CD4-positive, alpha-beta T cell treated with Interleukin-6 at 100 ng/mL for 8 hours (primary cell): ENCODE data around the gene OR52L1.

ENCODE experiments used
- DNase-seq: peaks from one replicate; pipeline ENCODE4 v3.0.0-alpha.2; 2020; ENCODE audit warnings: mixed read lengths, low spot score

Gene OR52L1

DNA sequence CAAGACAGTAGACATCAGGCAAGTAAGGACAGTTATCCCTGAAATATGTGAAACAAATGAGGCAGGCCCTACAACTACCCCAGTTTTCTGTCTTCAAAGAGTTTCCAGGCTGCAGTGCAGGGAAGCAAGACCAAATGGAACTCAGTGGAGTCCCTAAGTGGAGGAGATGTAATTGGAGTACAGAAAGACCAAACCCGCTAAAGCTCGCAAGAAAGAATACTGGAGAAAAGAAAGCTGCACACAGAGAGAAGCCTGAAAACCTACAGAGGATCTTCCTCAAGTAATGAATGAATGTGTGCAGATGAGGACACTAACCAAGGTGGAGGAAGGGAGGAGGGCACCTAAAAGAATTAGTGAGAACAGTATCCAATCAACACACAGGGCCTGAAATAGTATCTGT is 46.0 kb downstream of the OR52L1 start:
- no peak for DNase-seq

DNA sequence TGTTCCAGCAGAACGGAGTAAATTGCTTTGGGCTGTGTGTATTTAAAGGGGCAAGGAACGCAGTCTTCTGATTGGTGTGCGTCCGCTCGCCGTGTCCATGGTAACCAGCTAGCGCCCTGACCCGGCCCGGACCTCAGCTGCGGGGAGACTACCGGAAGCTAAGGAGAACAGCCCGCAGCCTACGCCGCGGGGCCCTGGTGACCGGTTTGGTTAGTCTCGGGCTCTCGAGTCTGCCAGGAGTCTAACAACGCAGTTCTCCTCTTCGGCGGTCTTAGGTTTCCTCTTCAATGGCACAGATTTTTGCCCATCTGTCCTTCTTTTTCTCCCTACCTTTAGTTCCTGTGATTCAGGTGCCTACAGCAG is 48.2 kb downstream of the OR52L1 start:
- no peak for DNase-seq

DNA sequence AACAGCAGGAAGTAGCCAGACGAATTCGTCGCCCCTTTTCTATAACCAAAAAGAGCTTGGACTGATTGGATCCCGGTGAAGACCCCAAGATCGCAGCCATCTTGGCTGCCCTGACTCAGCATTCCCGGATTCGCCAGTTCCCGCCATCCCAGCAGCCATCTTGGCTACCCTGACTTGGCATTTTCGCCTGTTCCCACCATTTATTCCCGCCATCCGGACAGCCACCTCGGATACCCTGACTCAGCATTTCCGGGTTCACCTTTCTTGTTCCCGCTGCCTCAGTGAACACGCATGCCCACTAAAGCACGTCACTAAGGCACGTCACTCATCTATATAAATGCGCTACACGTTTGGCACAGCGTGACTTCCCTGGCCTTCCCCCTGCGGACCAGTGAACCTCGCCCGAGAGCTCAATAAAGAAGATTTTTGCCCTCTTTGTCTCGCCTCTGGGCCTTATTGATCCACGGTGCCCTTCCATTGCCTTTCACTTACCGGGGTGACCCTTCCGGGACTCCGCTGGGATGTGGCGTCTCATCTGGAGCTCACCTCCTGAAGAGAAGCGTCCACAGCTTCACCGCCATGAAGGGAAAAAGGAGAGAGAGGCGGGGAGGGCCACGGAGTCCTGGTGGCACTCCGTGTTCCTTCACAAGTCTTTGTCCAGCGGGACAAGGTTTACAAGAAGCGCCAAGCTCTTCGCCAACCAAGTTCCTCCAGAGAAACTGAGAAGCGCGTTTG is 48.8 kb downstream of the OR52L1 start:
- DNase-seq, result no peak
